Measurements from ENCODE around the gene OTULIN.

Gene OTULIN

GRCh38 chr5:14741801-14742440 lies 77.4 kb downstream of the OTULIN start:
- DNase-seq = no peak

- DNase-seq = no peak
Measured at GRCh38 chr5:14742498-14742897, 78.0 kb downstream of the OTULIN start.

DNA sequence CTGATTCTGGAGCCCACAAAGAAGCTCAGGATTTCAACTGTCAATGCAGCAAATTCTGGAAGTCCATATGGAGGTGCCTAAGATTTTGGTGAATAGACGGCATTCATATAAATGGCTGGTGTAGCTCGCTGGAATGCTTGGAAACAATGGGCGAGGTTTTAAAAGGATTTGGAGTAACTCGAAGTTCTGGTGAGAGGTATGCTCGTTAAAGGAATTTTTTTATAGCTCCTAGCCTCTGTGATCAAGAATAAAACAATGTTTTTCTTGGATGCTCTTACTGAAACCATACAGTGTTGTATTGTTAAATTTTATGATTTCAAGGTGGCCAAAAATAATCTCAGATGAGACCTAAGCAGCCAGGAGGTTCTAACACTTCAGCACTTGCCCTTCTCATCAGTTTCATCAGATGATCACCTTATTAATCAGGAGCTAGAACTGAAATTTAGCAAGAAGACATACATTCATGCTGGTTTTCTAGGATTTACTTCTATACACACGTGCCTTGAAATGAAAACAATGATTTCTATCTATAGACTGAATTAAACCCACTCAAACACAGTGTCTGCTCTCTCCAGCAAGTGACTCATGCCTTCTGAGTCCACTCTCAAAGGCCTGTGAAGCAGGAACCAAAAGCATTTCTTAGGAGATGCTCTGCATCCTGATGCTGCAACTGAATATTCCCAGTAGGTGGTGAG lies 79.2 kb downstream of the OTULIN start:
- DNase-seq = no peak

GRCh38 chr5:14744296-14745187 lies 80.0 kb downstream of the OTULIN start:
- DNase-seq = no peak

DNA sequence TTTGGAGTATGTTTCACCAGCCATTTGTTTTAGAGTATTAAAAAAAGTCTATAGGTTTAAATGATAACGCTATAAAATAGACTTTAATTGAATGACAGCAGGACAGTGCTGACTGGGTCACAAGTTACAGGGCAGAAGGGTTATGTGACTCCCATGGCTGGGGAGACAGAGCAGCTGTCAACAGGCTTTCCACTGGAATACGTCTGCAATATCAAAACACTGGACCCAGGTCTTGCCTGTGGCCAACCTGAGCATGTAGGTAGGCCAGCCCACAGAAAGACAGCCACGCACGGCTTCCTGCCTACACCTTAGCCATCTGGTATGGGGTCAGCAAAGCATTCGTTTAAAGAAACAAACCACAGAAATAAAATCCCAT lies 80.7 kb downstream of the OTULIN start:
- DNase-seq = no peak

DNA sequence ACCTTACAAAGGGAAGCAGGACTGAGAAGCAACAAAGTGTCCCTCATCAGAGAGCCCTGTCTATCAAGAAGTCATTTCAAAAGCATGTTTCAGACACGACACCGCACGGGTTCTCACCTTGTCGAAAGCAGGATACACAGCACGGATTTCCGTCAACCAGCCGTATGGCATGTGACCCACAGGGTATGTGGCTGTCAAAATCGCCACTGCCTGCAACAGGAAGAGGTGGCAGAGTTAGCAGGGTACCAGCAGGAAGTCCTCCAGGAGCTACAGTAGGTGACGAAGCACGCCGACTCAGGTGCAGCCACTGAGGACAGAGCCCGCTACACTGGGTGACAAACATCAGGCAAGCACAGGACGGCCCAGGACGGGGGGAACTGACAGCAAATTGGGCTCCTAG lies 81.2 kb downstream of the OTULIN start:
- no peak for DNase-seq

GRCh38 chr5:14748180-14748900 lies 83.8 kb downstream of the OTULIN start:
- no peak for DNase-seq

Measured in hypothalamus (tissue), 51 donors.